Epithelial cell of proximal tubule (primary cell): Measurements from ENCODE around the gene CLDN3. TPM values are rescaled to one million over a fixed set of nuclear protein-coding genes. Genes with fewer than 3 reads are reported as not detected.
"Not testable (repeated sequence)": the region's sequence is repeated elsewhere in the genome, so short reads cannot be mapped to it uniquely, and the experiment has no call there.

Experiments
- DNase-seq: peaks from one replicate; pipeline ENCODE4 v3.0.0-alpha.2; 2011; ENCODE audit warnings: low read depth
- H3K4me3 ChIP-seq: 2 replicates; pipeline ENCODE4 v1.5.1; 2011; ENCODE audit warnings: low read depth, mild to moderate bottlenecking, low read length
- CTCF ChIP-seq: conservative IDR thresholded peaks from 2 replicates; pipeline ENCODE4 v1.5.1; 2012; ENCODE audit warnings: low read depth, mild to moderate bottlenecking, low read length
- total RNA-seq: library from RNA; depleted of rRNA; stranded (reverse); fragments of >200 nt; gene quantifications from 2 replicates; pipeline ENCODE4 v1.2.3, GENCODE V29; 2015

CLDN3 gene
- total RNA-seq, 1 donor from 2014 or later = 85.9 TPM

DNA sequence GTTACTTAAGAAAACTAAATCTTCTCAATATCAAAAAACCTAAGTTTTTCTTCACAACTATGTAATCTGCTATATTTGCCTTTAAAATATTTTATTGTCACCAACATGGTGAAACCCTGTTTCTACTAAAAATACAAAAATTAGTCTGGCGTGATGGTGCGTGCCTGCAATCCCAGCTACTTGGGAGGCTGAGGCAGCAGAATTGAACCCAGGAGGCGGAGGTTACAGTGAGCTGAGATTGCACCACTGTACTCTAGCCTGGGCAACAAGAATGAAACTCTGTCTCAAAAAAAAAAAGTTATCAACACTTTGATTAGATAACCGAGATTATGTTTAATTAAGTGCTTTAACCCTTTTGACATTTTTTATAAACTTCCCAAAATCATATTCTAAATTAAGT lies 32.4 kb upstream of the CLDN3 start:
- no peak for DNase-seq
- no peak overlapping the region for H3K4me3 ChIP-seq
- TF ChIP-seq CTCF = no peak

- DNase-seq = no peak
Measured at GRCh38 chr7:73801577-73801976, 31.5 kb upstream of the CLDN3 start.

DNA sequence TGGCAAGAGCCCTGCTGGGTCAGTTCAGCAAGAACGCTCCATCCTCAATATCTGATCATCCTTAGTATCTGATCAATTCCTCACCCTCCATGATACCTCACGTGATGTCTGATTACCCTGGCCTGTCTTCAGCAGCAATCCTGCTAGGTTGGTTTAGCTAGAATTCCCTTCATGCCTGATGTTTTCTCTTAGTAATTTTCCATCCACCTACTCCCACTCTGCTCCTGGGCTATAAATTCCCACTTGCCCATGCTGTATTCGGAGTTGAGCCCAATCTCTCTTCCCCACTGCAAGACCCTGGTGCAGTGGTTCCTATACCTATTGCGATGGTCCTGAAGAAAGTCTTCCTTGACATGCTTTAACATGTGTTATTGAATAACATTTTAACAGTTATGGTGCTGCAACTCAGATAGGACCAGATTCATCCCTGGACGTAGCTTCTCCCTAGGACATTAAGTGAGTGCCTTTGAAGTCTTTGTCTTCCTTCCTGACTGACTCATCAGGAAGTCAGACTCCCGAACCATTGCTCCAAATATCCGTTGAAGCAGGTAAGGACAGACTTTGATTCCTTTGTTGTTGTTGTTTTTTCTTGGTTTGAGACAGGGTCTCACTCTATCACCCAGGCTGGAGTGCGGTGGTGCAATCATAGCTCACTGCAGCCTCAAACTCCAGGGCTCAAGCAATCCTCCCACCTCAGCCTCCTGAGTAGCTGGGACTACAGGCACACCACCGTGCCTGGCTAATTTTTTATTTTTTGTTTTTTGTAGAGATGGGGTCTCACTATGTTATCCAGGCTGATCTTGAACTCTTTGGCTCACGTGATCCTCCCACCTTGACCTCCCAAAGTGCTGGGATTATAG lies 29.4 kb upstream of the CLDN3 start:
- H3K4me3 ChIP-seq = no peak overlapping the region
- TF ChIP-seq CTCF = no peak

More at GRCh38 chr7:73801577-73801976, 31.5 kb upstream of the CLDN3 start:
- no peak for TF ChIP-seq CTCF
- H3K4me3 ChIP-seq = no peak overlapping the region

GRCh38 chr7:73797176-73797575 lies 27.1 kb upstream of the CLDN3 start:
- not testable (repeated sequence) for DNase-seq, H3K4me3 ChIP-seq

More for the DNA sequence above, 29.4 kb upstream of the CLDN3 start:
- DNase-seq = no peak

DNA sequence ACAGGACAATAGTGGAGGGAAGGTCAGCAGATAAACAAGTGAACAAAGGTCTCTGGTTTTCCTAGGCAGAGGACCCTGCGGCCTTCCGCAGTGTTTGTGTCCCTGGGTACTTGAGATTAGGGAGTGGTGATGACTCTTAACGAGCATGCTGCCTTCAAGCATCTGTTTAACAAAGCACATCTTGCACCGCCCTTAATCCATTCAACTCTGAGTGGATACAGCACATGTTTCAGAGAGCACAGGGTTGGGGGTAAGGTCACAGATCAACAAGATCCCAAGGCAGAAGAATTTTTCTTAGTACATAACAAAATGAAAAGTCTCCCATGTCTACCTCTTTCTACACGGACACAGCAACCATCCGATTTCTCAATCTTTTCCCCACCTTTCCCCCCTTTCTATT lies 26.6 kb upstream of the CLDN3 start:
- not testable (repeated sequence) for DNase-seq, H3K4me3 ChIP-seq

DNA sequence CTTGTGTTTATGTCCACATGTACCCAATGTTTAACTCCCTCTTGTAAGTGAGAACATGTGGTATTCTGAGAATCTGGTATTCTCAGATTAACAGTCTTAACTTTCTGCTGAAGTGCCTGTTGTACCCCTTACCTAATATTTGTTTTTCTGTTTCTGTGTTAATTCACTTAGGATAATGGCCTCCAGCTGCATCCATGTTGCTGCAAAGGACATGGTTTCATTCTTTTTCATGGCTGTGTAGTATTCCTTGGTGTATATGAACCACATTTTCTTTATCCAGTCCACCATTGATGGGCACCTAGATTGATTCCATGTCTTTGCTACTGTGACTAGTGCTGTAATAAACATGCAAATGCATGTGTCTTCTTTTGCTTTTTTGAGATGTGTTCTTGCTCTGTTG lies 25.1 kb upstream of the CLDN3 start:
- not testable (repeated sequence) for DNase-seq

GRCh38 chr7:73791170-73791690 lies 21.2 kb upstream of the CLDN3 start:
- DNase-seq, H3K4me3 ChIP-seq: not testable (repeated sequence)

More for the DNA sequence above, 25.1 kb upstream of the CLDN3 start:
- not testable (repeated sequence) for H3K4me3 ChIP-seq

GRCh38 chr7:73789051-73789450 lies 19.0 kb upstream of the CLDN3 start:
- DNase-seq = no peak
- H3K4me3 ChIP-seq = no peak overlapping the region
- TF ChIP-seq CTCF = no peak

GRCh38 chr7:73787786-73788048 lies 17.6 kb upstream of the CLDN3 start:
- H3K4me3 ChIP-seq, DNase-seq: not testable (repeated sequence)

GRCh38 chr7:73786588-73786987 lies 16.5 kb upstream of the CLDN3 start:
- no peak for TF ChIP-seq CTCF
- H3K4me3 ChIP-seq = no peak overlapping the region
- DNase-seq = no peak
